Osteocyte (in vitro differentiated cells): ENCODE results near the gene WSCD1. TPM values are rescaled to one million over a fixed set of nuclear protein-coding genes. Genes with fewer than 3 reads are reported as not detected.

Experiments
- DNase-seq: peaks from one replicate; pipeline ENCODE4 v3.0.0; 2021; ENCODE audit warnings: mixed read lengths; ENCODE audit not compliant: unreplicated experiment; ENCODE audit errors: extremely low spot score
- H3K27ac Mint-ChIP-seq: one replicate; pipeline ENCODE4 v1.8.0; 2021; ENCODE audit warnings: mild to moderate bottlenecking, mixed read lengths; ENCODE audit not compliant: unreplicated experiment
- H3K27me3 Mint-ChIP-seq: one replicate; pipeline ENCODE4 v1.8.0; 2021; ENCODE audit warnings: mixed read lengths; ENCODE audit not compliant: unreplicated experiment
- H3K36me3 Mint-ChIP-seq: one replicate; pipeline ENCODE4 v1.8.0; 2021; ENCODE audit warnings: mixed read lengths; ENCODE audit not compliant: unreplicated experiment
- H3K4me1 Mint-ChIP-seq: one replicate; pipeline ENCODE4 v1.8.0; 2021; ENCODE audit warnings: mixed read lengths; ENCODE audit not compliant: unreplicated experiment
- H3K4me3 Mint-ChIP-seq: one replicate; pipeline ENCODE4 v1.8.0; 2021; ENCODE audit warnings: mild to moderate bottlenecking, moderate library complexity, mixed read lengths; ENCODE audit not compliant: unreplicated experiment
- H3K9me3 Mint-ChIP-seq: one replicate; pipeline ENCODE4 v1.8.0; 2021; ENCODE audit warnings: mixed read lengths; ENCODE audit not compliant: unreplicated experiment
- total RNA-seq: library from RNA; stranded (reverse); gene quantifications from 2 replicates; pipeline ENCODE4 v1.2.1, GENCODE V29; 2021
- TF ChIP-seq, protein P1 (sequence below): fragments of 200-600 bp; sonication (generic); IDR thresholded peaks from 2 replicates; pipeline ENCODE4 v1.5.0; 2021; ENCODE audit warnings: antibody characterized with exemption, mild to moderate bottlenecking, moderate library complexity

The WSCD1 gene
- total RNA-seq, 1 donor from 2014 or later, result 3.8 TPM

DNA sequence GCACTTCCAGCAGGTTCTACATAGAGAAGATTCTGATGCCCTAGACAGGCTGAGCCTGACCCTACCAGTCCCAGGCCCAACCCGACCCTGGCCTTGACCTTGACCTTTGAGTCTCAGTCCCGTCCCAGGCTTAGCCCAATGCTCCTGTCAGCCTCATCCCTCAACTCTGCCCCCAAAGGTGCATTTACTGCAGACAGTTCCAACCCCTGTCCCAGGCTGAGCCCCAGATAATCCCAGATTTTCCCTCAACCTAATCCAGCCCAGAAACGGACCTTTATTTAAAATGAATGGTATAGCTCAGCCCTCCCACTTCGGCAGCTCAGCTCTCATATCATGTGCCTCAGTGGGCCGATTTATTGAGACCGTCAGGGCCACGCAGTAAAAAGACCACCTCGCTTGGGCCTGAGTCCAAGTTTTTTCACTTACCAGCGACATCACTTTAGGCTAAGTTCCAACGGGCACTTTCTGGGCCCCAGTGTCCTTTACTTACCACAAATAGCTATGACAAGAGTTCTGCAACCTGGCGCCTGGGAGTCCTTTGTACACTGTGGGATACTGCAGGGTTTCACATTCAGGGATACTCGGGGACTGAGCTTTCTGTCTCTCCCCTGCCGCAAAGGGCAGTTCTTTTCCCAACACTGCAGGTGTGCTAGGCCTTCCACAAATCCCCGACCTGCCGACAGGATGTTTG is 89.5 kb downstream of the WSCD1 start:
- no peak overlapping the region for H3K27ac Mint-ChIP-seq
- H3K4me3 Mint-ChIP-seq, result no peak overlapping the region
- DNase-seq, result no peak
- H3K9me3 Mint-ChIP-seq, result no peaks in the 10 kb centered on the region
- TF ChIP-seq, protein P1, sequence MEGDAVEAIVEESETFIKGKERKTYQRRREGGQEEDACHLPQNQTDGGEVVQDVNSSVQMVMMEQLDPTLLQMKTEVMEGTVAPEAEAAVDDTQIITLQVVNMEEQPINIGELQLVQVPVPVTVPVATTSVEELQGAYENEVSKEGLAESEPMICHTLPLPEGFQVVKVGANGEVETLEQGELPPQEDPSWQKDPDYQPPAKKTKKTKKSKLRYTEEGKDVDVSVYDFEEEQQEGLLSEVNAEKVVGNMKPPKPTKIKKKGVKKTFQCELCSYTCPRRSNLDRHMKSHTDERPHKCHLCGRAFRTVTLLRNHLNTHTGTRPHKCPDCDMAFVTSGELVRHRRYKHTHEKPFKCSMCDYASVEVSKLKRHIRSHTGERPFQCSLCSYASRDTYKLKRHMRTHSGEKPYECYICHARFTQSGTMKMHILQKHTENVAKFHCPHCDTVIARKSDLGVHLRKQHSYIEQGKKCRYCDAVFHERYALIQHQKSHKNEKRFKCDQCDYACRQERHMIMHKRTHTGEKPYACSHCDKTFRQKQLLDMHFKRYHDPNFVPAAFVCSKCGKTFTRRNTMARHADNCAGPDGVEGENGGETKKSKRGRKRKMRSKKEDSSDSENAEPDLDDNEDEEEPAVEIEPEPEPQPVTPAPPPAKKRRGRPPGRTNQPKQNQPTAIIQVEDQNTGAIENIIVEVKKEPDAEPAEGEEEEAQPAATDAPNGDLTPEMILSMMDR, result no peak
- H3K4me1 Mint-ChIP-seq, result peaks cover 7% of the 10 kb centered on the region
- H3K36me3 Mint-ChIP-seq, result no peaks in the 10 kb centered on the region
- peaks cover 16% of the 10 kb centered on the region for H3K27me3 Mint-ChIP-seq

DNA sequence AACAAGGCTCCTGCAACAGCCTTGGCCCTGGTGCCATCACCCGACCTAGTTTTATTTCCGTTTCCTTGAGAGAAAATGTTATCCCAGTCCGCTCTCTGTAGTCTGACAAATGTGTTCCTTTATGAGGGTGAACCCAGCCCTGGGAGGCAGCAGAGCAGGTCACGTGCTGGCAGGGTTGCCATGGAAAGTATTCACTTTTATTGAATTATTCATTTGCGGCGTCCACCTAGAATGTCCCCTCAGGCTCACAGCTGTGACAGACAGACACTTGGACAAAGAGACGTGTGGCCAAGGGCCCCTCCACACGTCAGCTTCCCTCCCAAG is 90.0 kb downstream of the WSCD1 start:
- peaks cover 7% of the 10 kb centered on the region for H3K4me1 Mint-ChIP-seq

DNA sequence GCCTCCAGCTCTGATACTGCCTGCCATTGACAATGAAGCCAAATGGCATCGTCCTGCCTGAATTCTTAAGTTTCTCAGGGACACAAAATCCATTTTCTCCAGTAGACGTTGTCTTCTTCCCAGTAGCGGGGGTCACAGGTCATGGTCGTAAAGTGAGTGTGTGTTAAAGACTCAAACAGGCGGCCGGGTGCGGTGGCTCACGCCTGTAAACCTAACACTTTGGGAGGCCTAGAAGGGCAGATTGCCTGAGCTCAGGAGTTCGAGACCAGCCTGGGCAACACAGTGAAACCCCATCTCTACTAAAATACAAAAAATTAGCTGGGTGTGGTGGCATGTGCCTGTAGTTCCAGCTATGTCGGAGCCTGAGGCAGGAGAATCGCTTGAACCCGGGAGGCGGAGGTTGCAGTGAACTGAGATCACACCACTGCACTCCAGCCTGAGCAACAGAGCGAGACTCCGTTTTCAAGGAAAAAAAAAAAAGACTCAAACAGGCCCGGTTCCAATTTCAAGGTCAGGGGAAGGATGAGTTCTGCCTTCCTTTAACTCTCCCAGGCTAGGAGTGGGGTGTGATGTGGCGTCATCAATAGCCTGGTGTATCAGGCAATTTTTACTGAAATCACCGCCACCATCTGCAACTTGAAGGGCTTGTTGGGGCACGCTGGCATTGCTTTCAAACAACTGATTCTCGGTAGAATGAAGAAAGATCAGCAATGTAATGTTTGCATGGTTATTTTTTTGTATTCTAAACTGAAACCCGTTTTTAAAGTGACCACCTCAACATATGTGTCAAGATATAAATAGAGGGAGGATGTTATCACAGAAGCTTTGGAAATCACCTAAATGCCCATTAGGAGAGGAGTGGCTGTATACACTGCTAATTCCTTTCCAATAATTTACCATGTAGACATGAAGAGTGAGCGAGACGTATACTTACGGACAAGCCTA is 91.0 kb downstream of the WSCD1 start:
- Mint-ChIP-seq H3K27ac (no peak overlapping the region), H3K4me1 (peaks cover 7% of the 10 kb centered on the region), H3K27me3 (peaks cover 16% of the 10 kb centered on the region), H3K9me3 (no peaks in the 10 kb centered on the region), H3K4me3 (no peak overlapping the region), H3K36me3 (no peaks in the 10 kb centered on the region)
- no peak for DNase-seq
- TF ChIP-seq, protein P1, result no peak

More for the DNA sequence above, 90.0 kb downstream of the WSCD1 start:
- H3K27me3 Mint-ChIP-seq, result peaks cover 16% of the 10 kb centered on the region
- no peak overlapping the region for H3K27ac Mint-ChIP-seq
- TF ChIP-seq, protein P1, result no peak
- no peak overlapping the region for H3K4me3 Mint-ChIP-seq
- H3K36me3 Mint-ChIP-seq, result no peaks in the 10 kb centered on the region
- H3K9me3 Mint-ChIP-seq, result no peaks in the 10 kb centered on the region
- DNase-seq, result no peak

DNA sequence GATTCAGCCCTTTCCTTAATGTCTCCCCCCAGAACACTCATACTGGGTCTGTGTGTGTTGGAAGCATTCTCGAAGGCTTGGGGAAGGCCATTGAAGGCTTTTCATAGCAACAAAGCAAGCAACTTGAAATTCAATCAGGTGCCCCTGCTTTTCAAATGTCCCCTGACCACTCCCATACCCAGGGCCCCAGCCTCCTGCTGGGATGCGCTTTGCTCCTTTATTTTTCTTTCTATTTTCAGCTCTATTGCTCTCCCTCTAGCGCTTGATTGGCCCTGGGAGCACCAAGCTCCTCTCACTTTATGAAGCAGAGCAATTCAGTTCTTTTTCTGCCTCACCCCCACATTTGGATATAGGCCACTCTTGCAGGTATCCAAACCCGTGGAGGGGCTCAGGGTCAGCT is 92.0 kb downstream of the WSCD1 start:
- TF ChIP-seq, protein P1, result no peak
- Mint-ChIP-seq H3K4me1 (peaks cover 7% of the 10 kb centered on the region), H3K36me3 (no peaks in the 10 kb centered on the region), H3K4me3 (no peak overlapping the region), H3K27me3 (peaks cover 16% of the 10 kb centered on the region), H3K9me3 (no peaks in the 10 kb centered on the region), H3K27ac (no peak overlapping the region)
- no peak for DNase-seq

DNA sequence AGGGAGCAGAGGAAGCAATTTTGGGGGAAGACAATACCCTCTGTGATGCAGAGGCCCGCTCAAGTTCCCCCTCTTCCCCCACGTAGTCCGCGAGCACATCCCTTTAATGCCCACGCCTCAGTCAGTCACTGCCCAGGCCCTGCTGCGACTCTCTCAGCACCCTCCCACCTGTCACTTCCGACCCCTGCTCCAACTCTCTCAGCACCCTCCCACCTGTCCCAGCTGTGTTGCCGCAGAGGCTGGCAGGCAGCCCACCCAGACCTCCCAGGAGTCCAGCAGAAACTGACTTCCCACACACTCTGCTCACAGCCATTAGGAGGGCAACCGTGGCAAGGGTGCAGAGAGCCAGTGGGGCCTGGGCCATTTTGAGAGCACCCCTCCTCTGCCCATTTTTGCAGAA is 92.7 kb downstream of the WSCD1 start:
- Mint-ChIP-seq H3K27me3 (peaks cover 16% of the 10 kb centered on the region), H3K27ac (no peak overlapping the region), H3K36me3 (no peaks in the 10 kb centered on the region), H3K4me1 (peaks cover 7% of the 10 kb centered on the region), H3K9me3 (no peaks in the 10 kb centered on the region), H3K4me3 (no peak overlapping the region)
- TF ChIP-seq, protein P1, result no peak
- no peak for DNase-seq
